Fibroblast of lung (primary cell): ENCODE measurements around the gene INSC.

ENCODE experiments used
- CTCF ChIP-seq, 2 donors: IDR thresholded peaks in 1 of 2; conservative IDR thresholded peaks in 1 of 2; 1 replicate in 1 of 2; 2 replicates in 1 of 2; pipeline ENCODE4 v1.5.1; 2011 to 2012; ENCODE audit warnings: low read length in 2 of 2, control low read depth in 1 of 2, inconsistent platforms in 1 of 2, low read depth in 1 of 2, mild to moderate bottlenecking in 1 of 2
- EZH2 ChIP-seq: IDR thresholded peaks from 2 replicates; pipeline ENCODE4 v1.5.1; 2012; ENCODE audit warnings: low read length, control low read depth, mild to moderate bottlenecking; ENCODE audit errors: missing control alignments

- no peak for TF ChIP-seq CTCF (conservative IDR thresholded peaks at IDR 0.05 in 1 of 2, IDR thresholded peaks at IDR 0.05 in 1 of 2; ENCODE audit: low read depth in 1 of 2, low read length in 2 of 2)
- no peak for TF ChIP-seq EZH2
Observed at GRCh38 chr11:15178214-15178613, 63.5 kb downstream of the INSC start.
